Activated T-helper 9 cell treated with anti-CD3 and anti-CD28 coated beads, Interleukin-2, amount 50 U/mL, for 16 hours (primary cell): ENCODE results near the gene FOXF2.
"Not testable (repeated sequence)": the region's sequence is repeated elsewhere in the genome, so short reads cannot be mapped to it uniquely, and the experiment has no call there.

Source experiments
- DNase-seq: peaks from one replicate; pipeline ENCODE4 v3.0.0-alpha.2; 2020; ENCODE audit warnings: low read depth

Gene FOXF2

GRCh38 chr6:1389369-1390132, at the start of gene FOXF2:
TSS of gene FOXF2 (plus strand) at chr6:1389576. CDS start at chr6:1389948, 372 bp downstream.
- no peak for DNase-seq

- DNase-seq = no peak
These were observed 43.3 kb upstream of the FOXF2 start for GRCh38 chr6:1346101-1346500.

- DNase-seq = no peak
These were observed 42.8 kb upstream of the FOXF2 start for GRCh38 chr6:1346558-1347091.

GRCh38 chr6:1347161-1347560, 42.2 kb upstream of the FOXF2 start:
- no peak for DNase-seq

- DNase-seq = no peak
These were observed 40.7 kb upstream of the FOXF2 start for GRCh38 chr6:1348675-1349074.

- DNase-seq = no peak
These were observed 39.7 kb upstream of the FOXF2 start for GRCh38 chr6:1349655-1350054.

GRCh38 chr6:1351381-1352008, 37.9 kb upstream of the FOXF2 start:
- DNase-seq = no peak

- not testable (repeated sequence) for DNase-seq
These were observed 34.3 kb upstream of the FOXF2 start for GRCh38 chr6:1355068-1355467.

- not testable (repeated sequence) for DNase-seq
These were observed 27.7 kb upstream of the FOXF2 start for GRCh38 chr6:1361717-1362116.

- DNase-seq = no peak
These were observed 26.7 kb upstream of the FOXF2 start for GRCh38 chr6:1362643-1363042.

GRCh38 chr6:1363298-1363697, 26.1 kb upstream of the FOXF2 start:
- DNase-seq = no peak

GRCh38 chr6:1363729-1364572, 25.4 kb upstream of the FOXF2 start:
- DNase-seq = no peak

GRCh38 chr6:1364791-1365190, 24.6 kb upstream of the FOXF2 start:
- no peak for DNase-seq

- no peak for DNase-seq
These were observed 23.7 kb upstream of the FOXF2 start for GRCh38 chr6:1365686-1366085.

GRCh38 chr6:1367771-1368170, 21.6 kb upstream of the FOXF2 start:
- DNase-seq = no peak

GRCh38 chr6:1368940-1369339, 20.4 kb upstream of the FOXF2 start:
- DNase-seq = no peak

- not testable (repeated sequence) for DNase-seq
These were observed 19.7 kb upstream of the FOXF2 start for GRCh38 chr6:1369695-1370094.

GRCh38 chr6:1371933-1372332, 17.4 kb upstream of the FOXF2 start:
- no peak for DNase-seq

- no peak for DNase-seq
These were observed 16.7 kb upstream of the FOXF2 start for GRCh38 chr6:1372690-1373089.

GRCh38 chr6:1376653-1377052, 12.7 kb upstream of the FOXF2 start:
- no peak for DNase-seq

- no peak for DNase-seq
These were observed 11.8 kb upstream of the FOXF2 start for GRCh38 chr6:1377526-1377925.
